Ovary (tissue), 9 donors: ENCODE measurements around the gene DDIT3. TPM values are rescaled to one million over a fixed set of nuclear protein-coding genes. Genes with fewer than 3 reads are reported as not detected.

Experiments
- DNase-seq, 5 donors: peaks; one replicate each; pipeline ENCODE4 v3.0.0-alpha.2; 2019 to 2020
- H3K27ac ChIP-seq, 2 donors: fragments of 200-600 bp; one replicate each; pipeline versions ENCODE4 v1.5.1 to v1.8.0; 2019 to 2022
- H3K27me3 ChIP-seq: fragments of 200-600 bp; one replicate; pipeline ENCODE4 v1.8.0; 2022
- H3K36me3 ChIP-seq: fragments of 200-600 bp; sonication (generic); one replicate; pipeline ENCODE4 v1.5.1; 2019
- H3K4me1 ChIP-seq: one replicate; pipeline ENCODE4 v1.8.1; 2013; ENCODE audit warnings: mild to moderate bottlenecking, moderate library complexity; ENCODE audit not compliant: insufficient read depth
- H3K4me3 ChIP-seq: fragments of 200-600 bp; sonication (generic); one replicate; pipeline ENCODE4 v1.5.1; 2017
- H3K9me3 ChIP-seq, 2 donors: fragments of 200-600 bp in 1 of 2; sonication (generic) in 1 of 2; one replicate each; pipeline versions ENCODE4 v1.5.1 to v1.8.1; 2013 to 2019; ENCODE audit warnings: mild to moderate bottlenecking in 1 of 2, moderate library complexity in 1 of 2
- CTCF ChIP-seq, 3 donors: fragments of 450-650 bp in 2 of 3; fragments of 200-600 bp in 1 of 3; IDR thresholded peaks; one replicate each; pipeline versions ENCODE4 v1.5.1 to v1.8.0; 2016 to 2022; ENCODE audit warnings: antibody characterized with exemption in 3 of 3, mild to moderate bottlenecking in 1 of 3
- EP300 ChIP-seq: sonication (generic); formaldehyde crosslinking; IDR thresholded peaks from one replicate; pipeline ENCODE4 v1.6.1; 2017; ENCODE audit warnings: antibody characterized with exemption
- POLR2A ChIP-seq: fragments of 450-650 bp; IDR thresholded peaks from one replicate; pipeline ENCODE4 v1.6.1; 2017; ENCODE audit warnings: antibody characterized with exemption, mild to moderate bottlenecking, moderate library complexity
- WGBS, 3 donors: extraction: QIAGEN DNeasy Blood & Tissue Kit in 1 of 3; methylation state at CpG; one replicate each; pipeline versions ENCODE4 v1.1.5 to v1.1.7; 2013 to 2017; 5-methylcytosine and 5-hydroxymethylcytosine counted together
- intact Hi-C, 4 donors: fragments of 100-400 bp; cut with DNase I; formaldehyde crosslinking; loops; one replicate each; pipeline versions ENCODE4 v1.11.0 to v1.15.1; 2022 to 2023
- polyA plus RNA-seq, 2 donors: library from polyadenylated mRNA; stranded (reverse); fragments of 200-250 nt in 1 of 2; fragments of 350-450 nt in 1 of 2; fragmentation: Illumina TruSeq in 1 of 2; extraction: RNeasy Lipid Tissue Mini Kit (QIAGEN cat#74804) in 1 of 2; gene quantifications; one replicate each; pipeline ENCODE4 v1.2.3, GENCODE V29; 2013 to 2014
- total RNA-seq, 7 donors: library from RNA; depleted of rRNA in 2 of 7; stranded (reverse); fragments of >200 nt in 2 of 7; fragmentation: NEBNext Ultra II Directional in 3 of 7; extraction: Animal tissue kit (Norgen Biotek cat#: 25700) in 3 of 7; gene quantifications; one replicate each; pipeline versions ENCODE4 v1.1.0 to v1.2.4, GENCODE V29; 2016 to 2023
- donor health status: DM: no; HTN: no; CAD: no; lungs with moderate emphysema.
- donor health status: DM: no; HTN: no; CAD: no.
- donor health status: Bipolar disorder and iron deficiency.
- donor health status: DM: yes; HTN: yes; CAD: no.
- donor health status: DM: no; HTN: no; CAD: no.
- donor health status: DM: yes; HTN: yes; CAD: no.

DDIT3 gene
- total and polyA plus RNA-seq, 9 donors = 22.1 to 84.9 (median 29.3) TPM

- TF ChIP-seq CTCF (IDR thresholded peaks at IDR 0.05) = no peak
- TF ChIP-seq POLR2A = no peak
- 33 to 46% (median 35%) methylated on average over 3 of the region's 3 CpGs for WGBS, 3 donors
- Histone ChIP-seq H3K9me3 (no peaks in the 10 kb centered on the region), H3K27me3 (no peaks in the 10 kb centered on the region), H3K4me3 (no peak overlapping the region), H3K27ac (no peak overlapping the region), H3K4me1 (peaks cover 7% of the 10 kb centered on the region), H3K36me3 (no peaks in the 10 kb centered on the region)
- DNase-seq = no peak
- intact Hi-C loops = no loop called here
Measured at GRCh38 chr12:57473392-57473791, 46.9 kb downstream of the DDIT3 start.

- H3K36me3 ChIP-seq = no peaks in the 10 kb centered on the region
- no peak for TF ChIP-seq POLR2A
- no peak for TF ChIP-seq EP300
- no peak for TF ChIP-seq CTCF (IDR thresholded peaks at IDR 0.05)
- no peak overlapping the region for H3K4me3 ChIP-seq
- H3K9me3 ChIP-seq = no peaks in the 10 kb centered on the region
- H3K4me1 ChIP-seq = peaks cover 7% of the 10 kb centered on the region
- no peak overlapping the region for H3K27ac ChIP-seq
- intact Hi-C loops = no loop called here
- WGBS, 3 donors = 57 to 69% (median 66%) methylated on average over 3 of the region's 3 CpGs
- no peak for DNase-seq
- no peaks in the 10 kb centered on the region for H3K27me3 ChIP-seq
Measured at GRCh38 chr12:57472391-57472790, 47.9 kb downstream of the DDIT3 start.

- DNase-seq = no peak
- H3K36me3 ChIP-seq = no peaks in the 10 kb centered on the region
- H3K4me3 ChIP-seq = no peak overlapping the region
- WGBS, 3 donors = 77 to 86% (median 83%) methylated on average over 3 of the region's 3 CpGs
- peaks cover 7% of the 10 kb centered on the region for H3K4me1 ChIP-seq
- no peaks in the 10 kb centered on the region for H3K27me3 ChIP-seq
- intact Hi-C loops = no loop called here
- H3K9me3 ChIP-seq = no peaks in the 10 kb centered on the region
- no peak overlapping the region for H3K27ac ChIP-seq
- TF ChIP-seq POLR2A (no peak), CTCF (IDR thresholded peaks at IDR 0.05) (no peak), EP300 (no peak)
Measured at GRCh38 chr12:57471661-57472060, 48.7 kb downstream of the DDIT3 start.

- H3K27me3 ChIP-seq = no peaks in the 10 kb centered on the region
- 80 to 93% (median 83%) methylated on average over 4 of the region's 4 CpGs for WGBS, 3 donors
Measured at GRCh38 chr12:57470970-57471656, 49.2 kb downstream of the DDIT3 start.

More at GRCh38 chr12:57470970-57471656, 49.2 kb downstream of the DDIT3 start:
- no peaks in the 10 kb centered on the region for H3K36me3 ChIP-seq
- no peak overlapping the region for H3K4me3 ChIP-seq
- intact Hi-C loops = no loop called here
- H3K4me1 ChIP-seq = peaks cover 5% of the 10 kb centered on the region
- DNase-seq = no peak
- no peak overlapping the region for H3K27ac ChIP-seq
- TF ChIP-seq POLR2A (no peak), CTCF (IDR thresholded peaks at IDR 0.05) (no peak), EP300 (no peak)
- no peaks in the 10 kb centered on the region for H3K9me3 ChIP-seq
